Adrenal gland (tissue), 12 donors: ENCODE results near the gene RFFL. TPM values are rescaled to one million over a fixed set of nuclear protein-coding genes. Genes with fewer than 3 reads are reported as not detected.

Source experiments
- DNase-seq, 7 donors: peaks; one replicate each; pipeline ENCODE4 v3.0.0-alpha.2; 2019 to 2020
- H3K27ac ChIP-seq, 5 donors: fragments of 200-600 bp; sonication (generic) in 4 of 5; 1 replicate in 3 of 5; 2 replicates in 2 of 5; pipeline versions ENCODE4 v1.5.1 to v1.8.0; 2016 to 2020; ENCODE audit warnings: mild to moderate bottlenecking in 1 of 5
- H3K27me3 ChIP-seq: fragments of 200-600 bp; 2 replicates; pipeline ENCODE4 v1.8.0; 2021
- H3K36me3 ChIP-seq, 2 donors: fragments of 200-600 bp; replicated peaks in 1 of 2; 1 replicate in 1 of 2; 2 replicates in 1 of 2; pipeline versions ENCODE4 v1.5.1 to v1.8.0; 2018 to 2022
- H3K4me1 ChIP-seq, 2 donors: fragments of 200-600 bp; replicated peaks in 1 of 2; 1 replicate in 1 of 2; 2 replicates in 1 of 2; pipeline versions ENCODE4 v1.5.1 to v1.8.0; 2018 to 2021
- H3K4me3 ChIP-seq, 4 donors: fragments of 200-600 bp; sonication (generic) in 3 of 4; one replicate each; pipeline ENCODE4 v1.5.1; 2016 to 2018
- H3K9me3 ChIP-seq, 3 donors: fragments of 200-600 bp; sonication (generic) in 1 of 3; replicated peaks in 1 of 3; 1 replicate in 2 of 3; 2 replicates in 1 of 3; pipeline versions ENCODE4 v1.5.1 to v1.8.0; 2016 to 2021
- CTCF ChIP-seq, 6 experiments: fragments of 450-650 bp in 4 of 6; fragments of 200-600 bp in 2 of 6; sonication (generic) in 1 of 6; IDR thresholded peaks; 1 replicate in 5 of 6; 2 replicates in 1 of 6; pipeline versions ENCODE4 v1.5.1 to v1.8.0; 2016 to 2021; ENCODE audit warnings: antibody characterized with exemption in 6 of 6, mild to moderate bottlenecking in 2 of 6, moderate library complexity in 1 of 6
- POLR2A ChIP-seq, 2 donors: fragments of 450-650 bp; IDR thresholded peaks; one replicate each; pipeline ENCODE4 v1.6.1; 2017; ENCODE audit warnings: antibody characterized with exemption in 2 of 2, mild to moderate bottlenecking in 2 of 2, moderate library complexity in 1 of 2
- WGBS, 4 donors: extraction: QIAGEN DNeasy Blood & Tissue Kit in 2 of 4; methylation state at CpG; one replicate each; pipeline versions ENCODE4 v1.1.5 to v1.1.7; 2013 to 2017; 5-methylcytosine and 5-hydroxymethylcytosine counted together
- intact Hi-C, 2 donors: fragments of 100-400 bp; cut with DNase I; formaldehyde crosslinking; loops; one replicate each; pipeline versions ENCODE4 v1.14.1 to v1.15.0; 2022 to 2023
- polyA plus RNA-seq, 3 donors: library from polyadenylated mRNA; stranded (reverse); fragments of 200-250 nt in 2 of 3; fragments of 350-450 nt in 1 of 3; fragmentation: Illumina TruSeq in 1 of 3; extraction: RNeasy Lipid Tissue Mini Kit (QIAGEN cat#74804) in 1 of 3; gene quantifications; one replicate each; pipeline ENCODE4 v1.2.3, GENCODE V29; 2013 to 2014
- total RNA-seq, 9 donors: library from RNA; depleted of rRNA in 4 of 9; stranded (reverse); fragments of >200 nt in 4 of 9; fragments of 120-200 nt in 1 of 9; fragmentation: NEBNext Ultra II Directional in 1 of 9; extraction: Animal tissue kit (Norgen Biotek cat#: 25700) in 1 of 9; gene quantifications; one replicate each; pipeline versions ENCODE4 v1.1.0 to v1.2.4, GENCODE V29; 2013 to 2023
- donor health status: healthy with polysubstance abuse.
- donor health status: Bipolar disorder and iron deficiency.
- donor health status: DM: yes; HTN: yes; CAD: no.
- donor health status: DM: no; HTN: no; CAD: no.
- donor health status: DM: no; HTN: no; CAD: no.
- donor health status: DM: yes; HTN: yes; CAD: no.

The RFFL gene
- total and polyA plus RNA-seq, 12 donors = 2.5 to 24.4 (median 16.3) TPM

DNA sequence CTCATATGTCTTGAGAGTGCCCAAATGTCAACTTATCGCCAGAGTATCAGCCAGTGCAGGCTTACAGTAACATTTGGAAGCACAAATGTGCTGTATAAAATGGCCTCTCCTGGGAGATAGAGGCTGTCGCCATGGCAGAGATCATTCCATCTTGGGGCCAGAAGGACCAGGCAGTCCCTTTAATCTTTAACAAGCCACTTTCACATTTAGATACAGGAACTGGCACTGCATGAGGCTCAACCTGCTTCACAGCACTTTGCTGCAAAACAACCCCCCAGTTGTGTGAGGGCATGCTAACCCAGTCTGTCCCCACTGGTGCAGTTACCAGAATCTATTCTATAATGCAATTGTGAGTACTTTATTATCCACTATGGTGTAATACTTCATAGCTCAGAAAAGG, 4.7 kb upstream of the RFFL start:
- TF ChIP-seq CTCF (IDR thresholded peaks at IDR 0.05) = no peak
- no peak for TF ChIP-seq POLR2A (IDR thresholded peaks at IDR 0.05)
- H3K36me3 ChIP-seq = no peaks in the 10 kb centered on the region
- H3K9me3 ChIP-seq = no peaks in the 10 kb centered on the region
- H3K27ac ChIP-seq = no peak overlapping the region
- WGBS, 4 donors = 92 to 100% (median 96%) methylated on average over 2 of the region's 2 CpGs
- no peak for DNase-seq
- peaks cover 11 to 12% of the 10 kb centered on the region in 2 donors for H3K4me1 ChIP-seq
- intact Hi-C loops = loop anchor here in 1 of 2 donors (10.0 kb wide), 1 partner anchor 83 kb away; the partner anchor contains the start of gene LIG3
- H3K4me3 ChIP-seq = no peak overlapping the region
- no peaks in the 10 kb centered on the region for H3K27me3 ChIP-seq

DNA sequence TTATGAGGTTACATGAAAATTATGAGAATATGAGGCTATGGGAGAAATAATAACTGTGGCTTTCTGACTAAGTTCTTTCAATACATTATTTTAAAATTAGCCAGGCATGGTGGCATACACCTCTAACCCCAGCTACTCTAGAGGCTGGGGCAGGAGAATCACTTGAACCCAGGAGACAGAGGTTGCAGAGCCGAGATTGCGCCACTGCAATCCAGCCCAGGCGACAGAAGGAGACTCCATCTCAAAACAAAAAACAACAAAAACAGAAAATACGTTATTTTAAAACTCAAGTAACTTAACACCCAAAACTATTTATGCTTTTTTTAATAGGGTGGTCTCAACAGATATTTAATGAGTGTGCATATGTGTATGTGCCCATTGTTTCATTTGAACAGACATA, 2.4 kb upstream of the RFFL start:
- Histone ChIP-seq H3K4me1 (peaks cover 11 to 17% of the 10 kb centered on the region in 2 donors), H3K27ac (no peak overlapping the region), H3K27me3 (no peaks in the 10 kb centered on the region), H3K9me3 (no peaks in the 10 kb centered on the region), H3K36me3 (no peaks in the 10 kb centered on the region), H3K4me3 (no peak overlapping the region)
- intact Hi-C loops = loop anchor here in 1 of 2 donors (10.0 kb wide), 1 partner anchor 81 kb away; the partner anchor contains the start of gene LIG3
- TF ChIP-seq CTCF (IDR thresholded peaks at IDR 0.05) = no peak
- 94 to 97% (median 96%) methylated on average over 4 of the region's 4 CpGs for WGBS, 4 donors
- DNase-seq = no peak

GRCh38 chr17:35064516-35065215, 1.2 kb upstream of the RFFL start:
- TF ChIP-seq CTCF (IDR thresholded peaks at IDR 0.05) = no peak
- TF ChIP-seq POLR2A (IDR thresholded peaks at IDR 0.05) = no peak
- no peaks in the 10 kb centered on the region for H3K36me3 ChIP-seq
- no peak overlapping the region for H3K4me3 ChIP-seq
- 59 to 68% (median 64%) methylated on average over 3 of the region's 3 CpGs for WGBS, 4 donors
- intact Hi-C loops = loop anchor here in 1 of 2 donors (10.0 kb wide), 1 partner anchor 80 kb away; the partner anchor contains the start of gene LIG3
- no peaks in the 10 kb centered on the region for H3K9me3 ChIP-seq
- peak overlapping the region; percentile 68 to 93 (median 90) for H3K27ac ChIP-seq
- no peak for DNase-seq
- H3K4me1 ChIP-seq = peaks cover 11 to 17% of the 10 kb centered on the region in 2 donors
- H3K27me3 ChIP-seq = no peaks in the 10 kb centered on the region

GRCh38 chr17:35062308-35062707, 1.2 kb downstream of the RFFL start:
- peaks cover 11 to 17% of the 10 kb centered on the region in 2 donors for H3K4me1 ChIP-seq
- H3K27me3 ChIP-seq = no peaks in the 10 kb centered on the region
- H3K36me3 ChIP-seq = no peaks in the 10 kb centered on the region
- no peak overlapping the region for H3K4me3 ChIP-seq
- WGBS, 4 donors = 89 to 97% (median 94%) methylated on average over 3 of the region's 3 CpGs
- no peak for TF ChIP-seq CTCF (IDR thresholded peaks at IDR 0.05)
- no peak for TF ChIP-seq POLR2A (IDR thresholded peaks at IDR 0.05)
- no peak for DNase-seq
- H3K9me3 ChIP-seq = no peaks in the 10 kb centered on the region
- intact Hi-C loops = loop anchor here in 1 of 2 donors (10.0 kb wide), 1 partner anchor 78 kb away; the partner anchor contains the start of gene LIG3
- no peak overlapping the region for H3K27ac ChIP-seq
